SK-N-MC (cell line): ENCODE data around the gene ELMO3.

Source experiments
- EZH2 ChIP-seq: fragments of 200-600 bp; sonication (generic); IDR thresholded peaks from one replicate; pipeline ENCODE4 v1.6.1; 2017; ENCODE audit warnings: antibody characterized with exemption
- POLR2AphosphoS5 ChIP-seq: IDR thresholded peaks from 2 replicates; pipeline ENCODE4 v1.6.1; 2012; ENCODE audit warnings: mild to moderate bottlenecking, low read depth, low read length, borderline replicate concordance

GRCh38 chr16:67194260-67194659 lies 4.7 kb upstream of the ELMO3 start:
- TF ChIP-seq POLR2AphosphoS5, result no peak
- no peak for TF ChIP-seq EZH2
